ENCODE data around the gene PHB1. TPM values are rescaled to one million over a fixed set of nuclear protein-coding genes. Genes with fewer than 3 reads are reported as not detected.

Gene PHB1
- total RNA-seq, 1 donor: 71.7 TPM

- peaks cover 71% of the 10 kb centered on the region for H3K79me2 ChIP-seq (ENCODE audit: insufficient read depth, low read length)
- H3K4me3 ChIP-seq (ENCODE audit: insufficient read depth, low read length): no peak overlapping the region
- H3K4me1 ChIP-seq (ENCODE audit: insufficient read depth, low read length): peaks cover 34% of the 10 kb centered on the region
- H3K36me3 ChIP-seq (ENCODE audit: insufficient read depth, low read length): no peaks in the 10 kb centered on the region
- peaks cover 54% of the 10 kb centered on the region for H4K20me1 ChIP-seq (ENCODE audit: insufficient read depth, low read length)
- H2AFZ ChIP-seq (ENCODE audit: low read length): peak overlapping the region; percentile 21
- H3K4me2 ChIP-seq (ENCODE audit: insufficient read depth, low read length): peak overlapping the region; percentile 40
- TF ChIP-seq CTCF (IDR thresholded peaks at IDR 0.05; ENCODE audit: extremely low read depth, low read depth, low read length): no peak
- DNase-seq (ENCODE audit: insufficient read length, low spot score, missing footprints): peak; percentile 31
- H3K27me3 ChIP-seq (ENCODE audit: insufficient read depth, low read length): no peaks in the 10 kb centered on the region
- H3K9me3 ChIP-seq (ENCODE audit: low read depth, low read length): no peaks in the 10 kb centered on the region
- H3K27ac ChIP-seq (ENCODE audit: low read depth, low read length): no peak overlapping the region
Measured at GRCh38 chr17:49358641-49359247, 55.9 kb downstream of the PHB1 start.

GRCh38 chr17:49357516-49357915 lies 57.2 kb downstream of the PHB1 start:
- H3K27me3 ChIP-seq (ENCODE audit: insufficient read depth, low read length): no peaks in the 10 kb centered on the region
- no peaks in the 10 kb centered on the region for H3K9me3 ChIP-seq (ENCODE audit: low read depth, low read length)
- no peak for DNase-seq (ENCODE audit: insufficient read length, low spot score, missing footprints)
- H3K4me1 ChIP-seq (ENCODE audit: insufficient read depth, low read length): peaks cover 29% of the 10 kb centered on the region
- H3K36me3 ChIP-seq (ENCODE audit: insufficient read depth, low read length): no peaks in the 10 kb centered on the region
- TF ChIP-seq CTCF (IDR thresholded peaks at IDR 0.05; ENCODE audit: extremely low read depth, low read depth, low read length): no peak
- peaks cover 65% of the 10 kb centered on the region for H4K20me1 ChIP-seq (ENCODE audit: insufficient read depth, low read length)
- H3K79me2 ChIP-seq (ENCODE audit: insufficient read depth, low read length): peaks cover 82% of the 10 kb centered on the region
- H3K4me2 ChIP-seq (ENCODE audit: insufficient read depth, low read length): no peak overlapping the region
- no peak overlapping the region for H2AFZ ChIP-seq (ENCODE audit: low read length)
- no peak overlapping the region for H3K4me3 ChIP-seq (ENCODE audit: insufficient read depth, low read length)
- H3K27ac ChIP-seq (ENCODE audit: low read depth, low read length): no peak overlapping the region

GRCh38 chr17:49356320-49356719 lies 58.4 kb downstream of the PHB1 start:
- Histone ChIP-seq H3K79me2 (ENCODE audit: insufficient read depth, low read length) (peaks cover 92% of the 10 kb centered on the region), H3K4me2 (ENCODE audit: insufficient read depth, low read length) (no peak overlapping the region), H3K27me3 (ENCODE audit: insufficient read depth, low read length) (no peaks in the 10 kb centered on the region), H3K36me3 (ENCODE audit: insufficient read depth, low read length) (no peaks in the 10 kb centered on the region), H2AFZ (ENCODE audit: low read length) (no peak overlapping the region), H3K4me3 (ENCODE audit: insufficient read depth, low read length) (no peak overlapping the region), H4K20me1 (ENCODE audit: insufficient read depth, low read length) (peaks cover 66% of the 10 kb centered on the region), H3K27ac (ENCODE audit: low read depth, low read length) (no peak overlapping the region), H3K9me3 (ENCODE audit: low read depth, low read length) (no peaks in the 10 kb centered on the region), H3K4me1 (ENCODE audit: insufficient read depth, low read length) (peaks cover 28% of the 10 kb centered on the region)
- TF ChIP-seq CTCF (IDR thresholded peaks at IDR 0.05; ENCODE audit: extremely low read depth, low read depth, low read length): no peak
- DNase-seq (ENCODE audit: insufficient read length, low spot score, missing footprints): no peak

Small RNA genes within 50 kb of the gene (small RNA-seq; reads per million reads assigned to genes)
- gene RF00019: not detected

Other genes starting within 250 kb of the PHB1 start
- not detected in 2 replicates for gene GNGT2, start 204.3 kb downstream of the PHB1 start, total RNA-seq
- under 0.01 and 0.36 TPM in 2 replicates for gene ABI3, start 204.2 kb downstream of the PHB1 start, total RNA-seq
- 0.29 and 0.36 TPM in 2 replicates for gene PHOSPHO1, start 184.1 kb downstream of the PHB1 start, total RNA-seq
- 28.2 and 31.5 TPM in 2 replicates for gene ZNF652, start 52.6 kb downstream of the PHB1 start, total RNA-seq
- gene NGFR, start 80.4 kb upstream of the PHB1 start, total RNA-seq: under 0.01 and 0.29 TPM in 2 replicates
- gene NXPH3, start 161.0 kb upstream of the PHB1 start, total RNA-seq: 1.8 and 3.3 TPM in 2 replicates

Data from osteoblast (primary cell).